ENCODE data around the gene UBL4B. TPM values are rescaled to one million over a fixed set of nuclear protein-coding genes. Genes with fewer than 3 reads are reported as not detected.

Gene UBL4B
- total and polyA plus RNA-seq, 2 donors (not counting 3 experiments of a cell fraction or from before 2014, with no cell fraction given): not detected

DNA sequence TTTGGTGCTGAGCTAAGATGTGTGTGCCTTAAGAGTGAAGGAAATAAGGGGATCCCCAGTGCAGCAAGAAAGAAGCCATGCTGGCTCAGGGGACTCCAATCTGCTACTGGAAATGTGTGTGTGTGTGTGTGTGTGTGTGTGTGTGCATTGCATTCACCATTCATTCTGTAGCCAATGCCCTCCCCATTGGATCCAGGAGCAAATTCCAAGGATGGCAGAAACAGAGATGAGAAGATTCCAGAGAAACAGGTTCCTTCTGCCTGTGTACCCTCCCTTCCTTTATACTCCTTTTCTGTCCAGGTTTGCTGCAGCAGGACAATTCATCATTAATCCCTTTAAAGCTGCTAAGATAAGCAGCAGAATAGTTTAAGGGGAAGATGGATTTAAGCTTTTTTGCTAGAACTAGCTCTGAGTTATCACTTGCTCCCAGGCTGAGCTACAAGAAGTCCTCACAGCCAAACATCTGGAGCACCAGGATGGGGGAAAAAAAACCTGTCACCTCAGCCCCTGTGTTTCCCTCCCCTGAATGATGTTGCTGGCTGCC, 41.2 kb downstream of the UBL4B start:
- POLR2A ChIA-PET: no interaction called here
- no peaks in the 10 kb centered on the region for H4K20me1 ChIP-seq (replicated peaks; ENCODE audit: control insufficient read depth, extremely low read depth, insufficient read depth, low read length)
- CTCF ChIA-PET: no interaction called here

DNA sequence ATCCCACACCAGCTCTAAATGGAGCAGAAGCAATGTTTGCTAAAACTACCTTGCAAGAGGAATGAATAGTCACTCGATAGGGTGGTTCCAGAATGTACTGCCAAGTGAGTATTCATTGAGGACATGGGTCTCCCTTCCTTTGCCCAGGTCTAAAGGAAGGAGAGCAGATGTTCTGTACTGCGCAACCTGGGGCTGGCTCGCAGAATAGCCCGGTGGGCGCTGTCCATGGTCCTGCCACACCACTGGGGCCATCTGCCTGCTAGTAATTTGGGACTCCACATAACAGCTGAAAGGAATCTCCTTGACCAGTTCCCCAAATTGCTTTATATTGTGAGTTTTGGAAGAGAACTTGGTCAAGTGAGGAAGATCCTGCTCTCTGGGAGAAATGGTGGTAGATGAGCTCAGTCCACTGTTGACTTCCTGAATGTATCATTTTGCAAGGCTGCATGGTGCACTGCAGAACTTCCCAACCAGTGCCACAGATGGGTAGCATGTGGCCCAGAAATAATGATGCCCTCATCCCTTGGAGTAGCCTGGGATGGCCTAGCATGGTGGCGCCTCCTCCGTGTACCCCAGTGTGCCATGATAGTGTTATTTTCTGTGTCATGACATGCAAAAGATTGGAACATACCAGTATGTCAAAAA, 43.8 kb downstream of the UBL4B start:
- POLR2A ChIA-PET: no interaction called here
- intact Hi-C loops (cut with micrococcal nuclease): no loop called here
- Histone ChIP-seq H3K36me3 (ENCODE audit: control insufficient read depth in 2 of 2, extremely low read depth in 1 of 2, insufficient read depth in 2 of 2, low read length in 2 of 2) (no peaks in the 10 kb centered on the region), H3K27me3 (ENCODE audit: control insufficient read depth in 2 of 2, insufficient read depth in 2 of 2, low read length in 2 of 2) (peaks cover 12 to 21% of the 10 kb centered on the region in 2 experiments), H2AFZ (ENCODE audit: low read depth, low read length) (no peak overlapping the region), H3K9me1 (replicated peaks; ENCODE audit: control insufficient read depth, extremely low read depth, insufficient read depth, low read length) (no peaks in the 10 kb centered on the region), H3K4me2 (ENCODE audit: insufficient read depth, low read length) (no peak overlapping the region), H3K9ac (replicated peaks; ENCODE audit: extremely low read depth, insufficient read depth, low read length) (no peak overlapping the region), H3K4me1 (ENCODE audit: control insufficient read depth, extremely low read depth, insufficient read depth, low read length) (no peaks in the 10 kb centered on the region), H3K9me3 (replicated peaks; ENCODE audit: control insufficient read depth, insufficient read depth, low read length) (no peaks in the 10 kb centered on the region), H3K4me3 (replicated peaks in 1 of 3; ENCODE audit: insufficient read depth in 1 of 3, low read depth in 1 of 3, low read length in 3 of 3) (no peak overlapping the region), H3K27ac (ENCODE audit: insufficient read depth, low read depth, low read length) (no peak overlapping the region), H3K79me2 (ENCODE audit: control insufficient read depth, insufficient read depth, low read length) (no peaks in the 10 kb centered on the region), H4K20me1 (replicated peaks; ENCODE audit: control insufficient read depth, extremely low read depth, insufficient read depth, low read length) (no peaks in the 10 kb centered on the region)
- no peak for TF ChIP-seq FOS (IDR thresholded peaks at IDR 0.05; ENCODE audit: borderline replicate concordance, insufficient read depth, low read length)
- TF ChIP-seq EZH2 (IDR thresholded peaks at IDR 0.05; ENCODE audit: borderline replicate concordance, low read depth, low read length, severe bottlenecking): no peak
- TF ChIP-seq, protein P1, sequence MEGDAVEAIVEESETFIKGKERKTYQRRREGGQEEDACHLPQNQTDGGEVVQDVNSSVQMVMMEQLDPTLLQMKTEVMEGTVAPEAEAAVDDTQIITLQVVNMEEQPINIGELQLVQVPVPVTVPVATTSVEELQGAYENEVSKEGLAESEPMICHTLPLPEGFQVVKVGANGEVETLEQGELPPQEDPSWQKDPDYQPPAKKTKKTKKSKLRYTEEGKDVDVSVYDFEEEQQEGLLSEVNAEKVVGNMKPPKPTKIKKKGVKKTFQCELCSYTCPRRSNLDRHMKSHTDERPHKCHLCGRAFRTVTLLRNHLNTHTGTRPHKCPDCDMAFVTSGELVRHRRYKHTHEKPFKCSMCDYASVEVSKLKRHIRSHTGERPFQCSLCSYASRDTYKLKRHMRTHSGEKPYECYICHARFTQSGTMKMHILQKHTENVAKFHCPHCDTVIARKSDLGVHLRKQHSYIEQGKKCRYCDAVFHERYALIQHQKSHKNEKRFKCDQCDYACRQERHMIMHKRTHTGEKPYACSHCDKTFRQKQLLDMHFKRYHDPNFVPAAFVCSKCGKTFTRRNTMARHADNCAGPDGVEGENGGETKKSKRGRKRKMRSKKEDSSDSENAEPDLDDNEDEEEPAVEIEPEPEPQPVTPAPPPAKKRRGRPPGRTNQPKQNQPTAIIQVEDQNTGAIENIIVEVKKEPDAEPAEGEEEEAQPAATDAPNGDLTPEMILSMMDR (IDR thresholded peaks at IDR 0.05; ENCODE audit: extremely low read depth in 1 of 2, insufficient read depth in 1 of 2, low read depth in 1 of 2, low read length in 2 of 2): no peak
- no peak for TF ChIP-seq MYC (IDR thresholded peaks at IDR 0.05; ENCODE audit: low read depth, low read length)
- TF ChIP-seq GATA2 (IDR thresholded peaks at IDR 0.05; ENCODE audit: insufficient read depth, insufficient read length, low read depth, low read length): no peak
- TF ChIP-seq, protein P2, sequence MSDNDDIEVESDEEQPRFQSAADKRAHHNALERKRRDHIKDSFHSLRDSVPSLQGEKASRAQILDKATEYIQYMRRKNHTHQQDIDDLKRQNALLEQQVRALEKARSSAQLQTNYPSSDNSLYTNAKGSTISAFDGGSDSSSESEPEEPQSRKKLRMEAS (IDR thresholded peaks at IDR 0.05; ENCODE audit: insufficient read depth, insufficient read length): no peak
- no peak for TF ChIP-seq POLR2A (IDR thresholded peaks at IDR 0.05; ENCODE audit: low read depth, low read length)
- no peak for TF ChIP-seq POLR2AphosphoS5 (IDR thresholded peaks at IDR 0.05; ENCODE audit: insufficient read depth, low read depth, low read length)
- TF ChIP-seq JUN (IDR thresholded peaks at IDR 0.05; ENCODE audit: borderline replicate concordance, insufficient read depth, insufficient read length, low read depth): no peak
- dilution Hi-C loops (cut with MboI; ENCODE audit: extremely low pct_ligation_motif_present, low sequenced_read_pairs): no loop called here
- FAIRE-seq: peak; percentile 64
- CTCF ChIA-PET: interaction anchor here (0.6 to 1.6 kb wide), 2 partner anchors 41 to 472 kb away, joined by 3 to 5 read pairs; no protein-coding TSS in a partner anchor
- BruUV-seq (replicated peaks): no TSS peak
- peak; percentile 56 for DNase-seq (ENCODE audit: low read depth, low spot score)

More for the DNA sequence above, 41.2 kb downstream of the UBL4B start:
- intact Hi-C loops (cut with micrococcal nuclease) (no loop called here), dilution Hi-C loops (cut with MboI; ENCODE audit: extremely low pct_ligation_motif_present, low sequenced_read_pairs) (no loop called here)
- H3K4me2 ChIP-seq (ENCODE audit: insufficient read depth, low read length): no peak overlapping the region
- no peaks in the 10 kb centered on the region for H3K36me3 ChIP-seq (ENCODE audit: control insufficient read depth in 2 of 2, extremely low read depth in 1 of 2, insufficient read depth in 2 of 2, low read length in 2 of 2)
- no TSS peak for BruUV-seq (replicated peaks)
- H3K27ac ChIP-seq (ENCODE audit: insufficient read depth, low read depth, low read length): no peak overlapping the region
- H3K4me1 ChIP-seq (ENCODE audit: control insufficient read depth, extremely low read depth, insufficient read depth, low read length): no peaks in the 10 kb centered on the region
- H3K9ac ChIP-seq (replicated peaks; ENCODE audit: extremely low read depth, insufficient read depth, low read length): no peak overlapping the region
- TF ChIP-seq JUN (IDR thresholded peaks at IDR 0.05; ENCODE audit: borderline replicate concordance, insufficient read depth, insufficient read length, low read depth): no peak
- TF ChIP-seq EZH2 (IDR thresholded peaks at IDR 0.05; ENCODE audit: borderline replicate concordance, low read depth, low read length, severe bottlenecking): no peak
- TF ChIP-seq GATA2 (IDR thresholded peaks at IDR 0.05; ENCODE audit: insufficient read depth, insufficient read length, low read depth, low read length): no peak
- no peak for TF ChIP-seq FOS (IDR thresholded peaks at IDR 0.05; ENCODE audit: borderline replicate concordance, insufficient read depth, low read length)
- no peak for TF ChIP-seq MYC (IDR thresholded peaks at IDR 0.05; ENCODE audit: low read depth, low read length)
- TF ChIP-seq POLR2A (IDR thresholded peaks at IDR 0.05; ENCODE audit: low read depth, low read length): no peak
- FAIRE-seq (no peak), DNase-seq (ENCODE audit: low read depth, low spot score) (no peak)
- H3K27me3 ChIP-seq (ENCODE audit: control insufficient read depth in 2 of 2, insufficient read depth in 2 of 2, low read length in 2 of 2): peaks cover 24% of the 10 kb centered on the region in 2 experiments
- H2AFZ ChIP-seq (ENCODE audit: low read depth, low read length): no peak overlapping the region
- H3K4me3 ChIP-seq (replicated peaks in 1 of 3; ENCODE audit: insufficient read depth in 1 of 3, low read depth in 1 of 3, low read length in 3 of 3): no peak overlapping the region
- H3K9me1 ChIP-seq (replicated peaks; ENCODE audit: control insufficient read depth, extremely low read depth, insufficient read depth, low read length): no peaks in the 10 kb centered on the region
- no peaks in the 10 kb centered on the region for H3K79me2 ChIP-seq (ENCODE audit: control insufficient read depth, insufficient read depth, low read length)
- H3K9me3 ChIP-seq (replicated peaks; ENCODE audit: control insufficient read depth, insufficient read depth, low read length): no peaks in the 10 kb centered on the region

All from endothelial cell of umbilical vein (primary cell).